Keratinocyte (primary cell): ENCODE measurements around the gene ADAM22.

Experiments
- CTCF ChIP-seq, 3 experiments: IDR thresholded peaks in 1 of 3; conservative IDR thresholded peaks in 1 of 3; optimal IDR thresholded peaks in 1 of 3; 2 replicates in 2 of 3; 3 replicates in 1 of 3; pipeline versions ENCODE3 to v1.5.1; 2011; ENCODE audit warnings: low read length in 3 of 3, mild to moderate bottlenecking in 3 of 3, moderate library complexity in 2 of 3, control low read depth in 1 of 3, inconsistent platforms in 1 of 3; ENCODE audit not compliant: insufficient read depth in 2 of 3; ENCODE audit errors: extremely low read depth in 1 of 3
- EZH2 ChIP-seq: IDR thresholded peaks from one replicate; pipeline ENCODE4 v1.6.1; 2012; ENCODE audit warnings: inconsistent platforms, mild to moderate bottlenecking, low read length, moderate library complexity

- no peak for TF ChIP-seq EZH2
- TF ChIP-seq CTCF (optimal IDR thresholded peaks at IDR 0.05 in 1 of 3, IDR thresholded peaks at IDR 0.05 in 1 of 3, conservative IDR thresholded peaks at IDR 0.05 in 1 of 3; ENCODE audit: extremely low read depth in 1 of 3, insufficient read depth in 2 of 3, low read length in 3 of 3), result no peak
Measured at GRCh38 chr7:87918740-87919139, 15.3 kb upstream of the ADAM22 start.
